ENCODE data around the gene DUSP16.

Gene DUSP16

DNA sequence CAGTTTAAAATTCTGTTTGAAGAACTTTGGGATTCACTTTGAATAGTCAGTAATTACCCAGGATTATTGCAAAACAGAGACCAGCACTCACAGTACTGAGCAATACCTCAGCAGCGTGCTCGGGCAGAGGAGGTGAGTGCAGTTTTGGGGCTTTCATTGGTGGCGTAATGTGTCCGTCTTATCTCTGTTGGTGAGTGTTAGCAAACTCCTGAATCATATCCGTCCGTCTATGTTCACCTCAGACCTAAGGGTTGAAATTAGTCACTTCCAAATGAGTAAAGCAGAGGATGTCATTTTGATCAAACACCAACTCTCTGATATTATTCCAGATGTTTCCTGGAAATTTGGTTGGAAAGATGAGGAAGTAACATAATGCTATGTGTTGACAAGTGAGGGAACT is 123.0 kb downstream of the DUSP16 start:
- TF ChIP-seq CTCF (IDR thresholded peaks at IDR 0.05; ENCODE audit: low read length, missing control alignments): no peak
- H3K4me3 ChIP-seq (replicated peaks; ENCODE audit: low read depth, low read length): no peak overlapping the region
- DNase-seq (ENCODE audit: low read depth): peak; percentile 95

GRCh38 chr12:12436831-12437345 is 125.8 kb downstream of the DUSP16 start:
- H3K4me3 ChIP-seq (replicated peaks; ENCODE audit: low read depth, low read length): no peak overlapping the region
- no peak for DNase-seq (ENCODE audit: low read depth)
- no peak for TF ChIP-seq CTCF (IDR thresholded peaks at IDR 0.05; ENCODE audit: low read length, missing control alignments)

- TF ChIP-seq CTCF (IDR thresholded peaks at IDR 0.05; ENCODE audit: low read length, missing control alignments): no peak
- no peak for DNase-seq (ENCODE audit: low read depth)
Measured at GRCh38 chr12:12433203-12433731, 129.4 kb downstream of the DUSP16 start.

DNA sequence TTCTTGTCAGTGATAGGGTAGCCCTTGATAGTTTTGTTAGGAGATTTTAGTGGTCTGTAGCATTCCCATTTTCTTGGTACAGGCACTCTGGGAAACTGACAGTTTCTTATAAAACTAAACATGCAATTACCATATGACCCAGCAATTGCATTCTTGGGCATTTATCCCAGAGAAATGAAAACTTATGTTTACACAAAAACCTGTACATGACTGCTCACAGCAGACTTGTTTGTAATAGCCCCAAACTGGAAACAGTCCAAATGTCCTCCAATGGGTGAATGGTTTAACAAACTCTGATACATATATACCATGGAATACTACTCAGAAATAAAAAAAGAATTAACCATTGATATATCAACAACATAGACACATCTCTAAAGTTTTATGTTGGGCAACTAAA is 130.3 kb downstream of the DUSP16 start:
- no peak overlapping the region for H3K4me3 ChIP-seq (replicated peaks; ENCODE audit: low read depth, low read length)
- DNase-seq (ENCODE audit: low read depth): peak; percentile 77
- no peak for TF ChIP-seq CTCF (IDR thresholded peaks at IDR 0.05; ENCODE audit: low read length, missing control alignments)

More at GRCh38 chr12:12433203-12433731, 129.4 kb downstream of the DUSP16 start:
- no peak overlapping the region for H3K4me3 ChIP-seq (replicated peaks; ENCODE audit: low read depth, low read length)

DNA sequence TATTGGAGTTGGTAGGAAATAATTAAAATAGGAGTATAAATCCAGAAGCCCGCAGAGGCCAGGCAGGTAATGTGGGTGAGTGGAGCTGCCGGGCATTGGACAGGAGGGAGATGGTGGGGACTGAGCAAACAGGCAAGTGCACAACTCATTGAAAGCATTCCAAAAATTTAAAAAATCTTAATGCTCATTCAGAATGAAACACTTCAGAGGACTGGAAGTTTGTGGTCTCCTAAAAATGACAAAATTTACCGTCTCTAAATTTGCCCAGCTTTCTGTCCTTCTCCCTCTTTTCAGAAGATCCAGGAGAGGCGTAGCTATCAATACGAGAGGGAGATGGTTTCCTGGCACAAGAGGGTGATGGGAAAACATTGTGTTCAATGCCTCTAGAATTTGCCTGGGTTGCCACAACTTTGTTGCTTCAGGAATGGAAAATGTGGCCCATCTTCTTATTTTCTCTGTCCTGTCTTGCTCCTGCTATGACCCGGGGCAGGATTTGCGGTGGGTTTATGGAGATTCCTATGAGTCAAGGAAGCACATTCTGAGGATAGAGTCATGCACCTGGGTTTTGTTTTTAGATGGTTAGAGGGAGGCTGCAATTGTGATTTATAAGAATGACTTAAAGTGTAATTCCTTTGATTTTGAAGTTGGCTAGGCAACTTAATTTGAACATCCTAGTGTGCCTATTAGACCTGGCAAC is 133.6 kb downstream of the DUSP16 start:
- no peak for DNase-seq (ENCODE audit: low read depth)
- H3K4me3 ChIP-seq (replicated peaks; ENCODE audit: low read depth, low read length): no peak overlapping the region
- TF ChIP-seq CTCF (IDR thresholded peaks at IDR 0.05; ENCODE audit: low read length, missing control alignments): no peak

DNA sequence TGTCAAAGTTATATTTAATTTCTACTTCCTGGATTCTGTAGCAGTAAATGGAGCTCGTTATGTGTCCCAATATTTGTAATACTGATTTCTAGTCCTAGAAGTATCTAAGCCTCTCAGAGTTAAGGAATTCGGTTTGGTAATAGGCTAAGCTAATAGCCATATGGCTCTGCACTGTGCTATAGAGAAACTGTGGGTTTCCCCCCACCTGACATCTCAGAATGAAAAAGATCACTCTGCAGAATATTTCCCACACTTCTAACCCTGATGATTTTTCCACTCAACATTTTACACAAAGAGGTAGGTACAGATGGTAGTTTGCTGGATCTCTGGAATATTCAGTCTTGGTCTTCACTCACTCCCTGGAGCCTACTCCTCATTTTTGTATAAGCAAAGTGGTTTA is 134.6 kb downstream of the DUSP16 start:
- no peak overlapping the region for H3K4me3 ChIP-seq (replicated peaks; ENCODE audit: low read depth, low read length)
- TF ChIP-seq CTCF (IDR thresholded peaks at IDR 0.05; ENCODE audit: low read length, missing control alignments): no peak
- no peak for DNase-seq (ENCODE audit: low read depth)

- no peak overlapping the region for H3K4me3 ChIP-seq (replicated peaks; ENCODE audit: low read depth, low read length)
- no peak for TF ChIP-seq CTCF (IDR thresholded peaks at IDR 0.05; ENCODE audit: low read length, missing control alignments)
- no peak for DNase-seq (ENCODE audit: low read depth)
Measured at GRCh38 chr12:12427568-12427967, 135.1 kb downstream of the DUSP16 start.

Data from fibroblast of pulmonary artery (primary cell).